ENCODE results near the gene RPS2.
"Not testable (repeated sequence)": the region's sequence is repeated elsewhere in the genome, so short reads cannot be mapped to it uniquely, and the experiment has no call there.

The RPS2 gene

DNA sequence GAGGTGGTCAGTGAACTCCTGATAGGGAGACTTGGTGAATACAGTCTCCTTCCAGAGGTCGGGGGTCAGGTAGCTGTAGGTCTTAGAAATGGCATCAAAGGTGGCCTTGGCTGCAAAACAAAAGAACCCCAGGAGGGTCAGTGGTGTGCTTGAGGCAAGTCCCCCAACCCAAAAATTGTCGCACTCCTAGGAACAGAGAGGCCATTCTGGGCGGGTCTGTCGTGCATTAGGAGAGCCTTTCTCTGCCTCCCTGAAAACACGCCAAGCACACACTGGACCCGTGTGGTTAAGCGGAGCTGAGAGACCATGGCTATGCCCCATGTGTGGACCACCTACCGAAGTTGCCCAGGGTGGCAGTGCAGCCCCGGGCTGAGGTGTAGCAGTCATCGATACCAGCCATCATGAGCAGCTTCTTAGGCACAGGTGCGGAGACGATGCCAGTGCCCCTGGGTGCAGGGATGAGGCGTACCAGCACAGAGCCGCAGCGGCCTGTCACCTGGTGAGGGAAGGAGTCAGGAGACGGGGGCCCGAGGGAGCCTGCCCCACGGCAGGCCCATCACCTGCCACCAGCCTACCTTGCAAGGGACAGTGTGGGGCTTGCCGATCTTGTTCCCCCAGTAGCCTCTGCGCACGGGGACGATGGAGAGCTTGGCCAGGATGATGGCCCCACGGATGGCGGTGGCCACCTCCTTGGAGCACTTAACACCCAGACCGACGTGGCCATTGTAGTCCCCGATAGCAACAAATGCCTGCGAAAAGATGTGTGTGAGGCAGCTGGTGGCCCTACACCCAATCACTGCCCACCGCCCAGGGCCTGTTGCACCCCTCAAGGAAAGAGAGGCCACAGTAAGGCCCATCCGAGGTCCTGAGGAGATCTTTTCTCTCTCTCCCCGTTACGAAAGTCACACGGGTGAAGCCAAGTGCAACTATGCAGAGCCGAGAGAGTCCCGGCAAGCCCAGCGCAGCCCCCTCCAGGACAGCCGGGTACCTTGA lies 2.2 kb downstream of the RPS2 start:
- not testable (repeated sequence) for DNase-seq

DNA sequence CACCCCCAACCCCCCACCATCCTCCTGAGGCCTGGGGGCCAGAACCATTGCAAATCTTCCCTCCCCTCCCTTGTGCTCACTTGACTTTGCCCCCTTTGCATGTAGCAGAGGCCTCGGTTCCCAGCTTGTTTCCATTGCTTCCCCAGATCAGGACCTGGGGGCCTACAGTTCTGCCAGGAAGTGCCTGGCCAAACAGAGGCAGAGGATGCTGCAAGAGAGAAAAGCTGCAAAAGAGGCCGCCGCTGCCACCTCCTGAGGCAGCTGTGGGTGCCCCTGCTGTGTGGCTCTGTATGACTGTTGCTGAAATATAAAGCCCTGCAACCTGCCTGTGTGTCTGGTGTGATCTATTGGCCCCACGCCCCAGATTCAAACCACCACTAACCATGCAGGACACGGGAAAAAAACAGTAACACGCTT lies 3.0 kb downstream of the RPS2 start:
- no peak for DNase-seq

DNA sequence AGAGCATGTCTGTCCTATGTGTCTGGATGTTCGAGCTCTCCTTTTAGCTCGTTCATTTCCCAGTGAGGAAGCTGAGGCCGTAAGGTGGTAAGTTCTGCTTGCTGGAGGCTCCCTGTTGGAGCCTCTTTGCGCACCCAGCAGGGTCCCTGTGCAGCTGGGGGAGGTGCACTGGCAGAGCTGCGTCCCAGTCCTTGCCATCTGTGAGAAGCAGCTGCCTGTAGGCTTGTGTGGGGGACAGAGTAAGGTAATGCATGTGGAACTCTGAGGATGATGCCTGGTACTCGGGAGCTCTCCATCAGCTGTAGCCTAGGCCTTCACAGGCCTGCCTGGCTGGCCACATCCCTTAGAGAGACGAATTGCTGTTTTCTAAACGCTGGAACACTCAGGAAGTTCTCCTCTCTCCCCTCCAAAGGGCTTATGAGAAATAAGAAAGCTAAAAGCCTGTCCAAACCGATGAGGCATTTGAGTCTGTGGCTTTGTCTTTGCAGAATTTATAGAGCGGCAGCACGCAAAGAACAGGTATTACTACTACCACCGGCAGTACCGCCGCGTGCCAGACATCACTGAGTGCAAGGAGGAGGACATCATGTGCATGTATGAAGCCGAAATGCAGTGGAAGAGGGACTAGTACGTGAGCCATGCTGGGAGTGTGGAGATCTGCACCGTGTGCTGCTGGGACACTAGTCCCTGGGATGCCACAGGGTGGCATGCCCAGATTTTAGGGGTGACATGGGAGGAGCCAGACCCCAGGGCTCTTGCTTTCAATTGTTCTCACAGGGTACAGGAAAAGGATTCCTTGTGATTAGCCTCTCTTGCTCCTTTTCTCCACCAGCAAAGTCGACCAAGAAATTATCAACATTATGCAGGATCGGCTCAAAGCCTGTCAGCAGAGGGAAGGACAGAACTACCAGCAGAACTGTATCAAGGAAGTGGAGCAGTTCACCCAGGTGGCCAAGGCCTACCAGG lies 3.7 kb downstream of the RPS2 start:
- peak; percentile 34 for DNase-seq

DNA sequence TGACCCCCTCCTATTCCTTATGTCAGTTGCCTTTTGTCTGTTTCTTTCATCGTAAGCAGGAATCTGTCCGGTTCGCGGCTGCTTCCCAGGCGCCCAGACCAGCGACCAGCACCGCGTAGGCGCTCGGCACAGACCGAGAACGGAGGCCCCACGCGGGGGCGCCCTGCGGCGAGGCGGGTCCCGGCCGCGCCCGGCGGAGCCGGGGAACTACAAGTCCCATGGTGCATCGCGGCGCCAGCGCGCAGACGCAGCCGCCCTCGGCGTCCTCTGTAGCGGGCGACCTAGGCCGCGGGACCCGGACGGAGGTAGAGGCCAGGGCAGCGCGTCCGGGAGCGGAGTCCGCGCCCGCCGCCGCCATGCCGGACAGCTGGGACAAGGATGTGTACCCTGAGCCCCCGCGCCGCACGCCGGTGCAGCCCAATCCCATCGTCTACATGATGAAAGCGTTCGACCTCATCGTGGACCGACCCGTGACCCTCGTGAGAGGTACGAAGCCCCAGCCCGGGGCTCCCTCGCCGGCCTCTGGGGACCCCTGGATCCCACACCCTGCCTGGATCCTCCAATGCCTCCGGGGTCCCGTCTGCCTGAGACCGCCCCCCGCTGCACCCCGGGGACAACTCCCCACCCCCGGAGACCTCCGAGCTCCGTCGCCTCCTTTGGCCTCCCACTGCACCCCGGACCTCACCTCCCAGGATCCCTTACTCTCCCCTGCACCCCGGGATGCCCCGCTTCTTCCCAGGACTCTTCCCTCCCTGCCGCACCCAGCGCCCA lies 5.2 kb downstream of the RPS2 start, which contains the start of gene NDUFB10:
Gene NDUFB10, plus strand, starts transcription at position 270 of the 771 bp plus-strand sequence. Its CDS starts 87 bp downstream, at position 357.
- DNase-seq: peak; percentile 92

DNA sequence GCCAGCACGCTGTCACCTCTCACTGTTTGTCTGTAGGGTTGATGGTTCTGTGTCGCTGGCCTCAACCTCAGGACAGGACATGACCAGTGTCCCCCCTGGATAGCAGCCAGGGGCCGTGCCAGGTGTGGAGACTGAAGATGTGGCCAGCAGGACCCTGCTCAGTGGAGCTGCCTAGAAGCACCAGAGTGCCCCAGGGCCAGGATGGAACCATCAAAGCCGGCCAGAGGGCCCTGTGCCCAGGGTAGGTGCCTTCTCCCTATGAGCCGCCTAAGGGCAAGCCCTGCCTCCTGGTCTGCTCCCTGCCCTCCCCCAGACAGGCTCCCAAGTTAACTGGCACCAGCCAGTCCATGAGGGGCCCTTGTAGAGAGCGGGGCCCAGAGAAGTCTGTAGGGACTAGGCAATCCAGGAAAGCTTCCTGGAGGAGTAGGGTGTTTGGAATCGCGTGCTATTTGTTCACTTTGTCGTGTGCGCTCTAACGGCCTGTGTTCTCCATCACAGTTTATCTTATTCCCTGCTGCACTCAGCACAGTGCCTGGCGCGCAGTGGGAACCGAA lies 5.8 kb downstream of the RPS2 start:
- peak; percentile 42 for DNase-seq

DNA sequence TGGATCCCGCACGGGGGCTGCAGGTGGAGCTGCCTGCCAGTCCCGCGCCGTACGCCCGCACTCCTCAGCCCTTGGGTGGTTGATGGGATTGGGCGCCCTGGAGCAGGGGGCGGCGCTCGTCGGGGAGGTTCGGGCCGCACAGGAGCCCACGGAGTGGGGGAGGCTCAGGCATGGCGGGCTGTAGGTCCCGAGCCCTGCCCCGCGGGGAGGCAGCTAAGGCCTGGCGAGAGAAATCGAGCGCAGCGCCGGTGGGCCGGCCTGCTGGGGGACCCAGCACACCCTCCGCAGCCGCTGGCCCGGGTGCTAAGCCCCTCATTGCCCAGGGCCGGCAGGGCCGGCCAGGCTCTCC lies 6.5 kb downstream of the RPS2 start:
- peak; percentile 20 for DNase-seq

DNA sequence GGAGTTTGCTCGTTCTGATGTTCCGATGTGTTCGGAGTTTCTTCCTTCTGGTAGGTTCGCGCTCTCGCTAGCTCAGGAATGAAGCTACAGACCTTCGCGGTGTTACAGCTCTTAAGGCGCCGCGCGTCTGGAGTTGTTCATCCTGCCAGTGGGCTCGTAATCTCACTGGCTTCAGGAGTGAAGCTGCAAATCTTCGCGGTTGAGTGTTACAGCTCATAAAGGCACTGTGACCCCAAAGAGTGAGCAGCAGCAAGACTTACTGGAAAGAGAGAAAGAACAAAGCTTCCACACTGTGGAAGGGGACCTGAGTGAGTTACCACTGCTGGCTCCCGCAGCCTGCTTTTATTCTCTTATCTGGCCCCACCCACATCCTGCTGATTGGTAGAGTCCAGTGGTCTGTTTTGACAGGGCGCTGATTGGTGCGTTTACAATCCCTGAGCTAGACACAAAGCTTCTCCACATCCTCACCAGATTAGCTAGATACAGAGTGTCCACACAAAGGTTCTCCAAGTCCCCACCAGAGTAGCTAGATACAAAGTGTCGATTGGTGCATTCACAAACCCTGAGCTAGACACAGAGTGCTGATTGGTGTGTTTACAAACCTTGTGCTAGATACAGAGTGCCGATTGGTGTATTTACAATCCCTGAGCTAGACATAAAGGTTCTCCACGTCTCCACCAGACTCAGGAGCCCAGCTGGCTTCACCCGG lies 7.0 kb downstream of the RPS2 start:
- DNase-seq: not testable (repeated sequence)

DNA sequence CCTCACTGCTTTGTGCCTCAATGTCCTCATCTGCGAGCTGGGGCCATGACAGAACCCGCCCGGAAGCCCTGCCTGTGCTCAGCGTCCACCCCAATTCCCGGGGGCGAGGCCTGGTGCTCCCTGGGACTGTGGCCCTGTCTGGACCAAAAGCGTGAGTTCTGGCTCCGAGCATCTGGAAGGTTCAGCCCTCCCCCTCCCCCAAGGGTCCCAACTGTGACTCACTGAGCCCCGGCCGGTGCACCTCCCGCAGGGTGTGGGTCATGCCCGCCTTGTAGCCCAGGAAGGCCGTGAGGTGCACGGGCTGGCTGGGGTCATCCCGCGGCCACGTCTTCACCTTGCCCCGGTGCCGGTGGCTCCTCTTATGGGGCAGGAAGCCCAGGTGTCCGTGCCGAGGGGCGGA lies 10.9 kb downstream of the RPS2 start:
- DNase-seq: peak; percentile 18

DNA sequence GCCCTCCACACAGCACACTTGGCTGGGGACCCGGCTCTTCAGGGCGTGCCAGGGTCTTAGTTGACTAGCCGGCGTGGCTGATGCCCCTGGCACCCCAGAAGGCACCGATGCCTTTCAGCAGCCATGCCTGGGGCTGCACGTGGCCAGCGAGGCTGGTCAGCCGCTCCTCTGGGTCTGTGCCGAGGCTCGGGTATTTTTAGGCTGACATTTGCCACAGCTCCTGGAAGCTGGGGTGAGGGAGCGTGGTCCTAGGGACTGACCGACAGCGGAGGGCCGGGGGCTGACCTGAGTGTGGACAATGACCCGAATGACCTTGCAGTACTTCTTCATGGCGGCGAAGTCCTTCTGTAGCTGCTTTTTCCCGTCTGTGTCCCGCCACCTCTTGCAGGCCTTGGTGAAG lies 14.1 kb downstream of the RPS2 start:
- peak; percentile 17 for DNase-seq

DNA sequence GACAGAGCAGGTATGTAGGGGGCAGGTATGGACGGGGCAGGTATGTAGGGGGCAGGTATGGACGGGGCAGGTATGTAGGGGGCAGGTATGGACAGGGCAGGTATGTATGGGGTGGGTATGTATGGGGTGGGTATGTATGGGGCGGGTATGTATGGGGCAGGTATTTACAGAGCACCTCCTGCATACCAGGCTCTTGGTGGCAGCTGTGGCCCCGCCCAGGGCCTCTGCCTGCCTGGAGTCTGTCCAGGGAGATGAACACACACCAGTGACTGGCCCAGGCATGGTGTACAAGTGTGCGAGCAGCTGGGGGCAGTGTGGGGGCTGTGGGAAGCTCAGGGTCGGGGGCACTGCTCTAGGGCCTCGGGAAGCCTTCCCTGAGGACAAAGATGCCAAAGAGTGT lies 14.6 kb downstream of the RPS2 start:
- DNase-seq: peak; percentile 18

DNA sequence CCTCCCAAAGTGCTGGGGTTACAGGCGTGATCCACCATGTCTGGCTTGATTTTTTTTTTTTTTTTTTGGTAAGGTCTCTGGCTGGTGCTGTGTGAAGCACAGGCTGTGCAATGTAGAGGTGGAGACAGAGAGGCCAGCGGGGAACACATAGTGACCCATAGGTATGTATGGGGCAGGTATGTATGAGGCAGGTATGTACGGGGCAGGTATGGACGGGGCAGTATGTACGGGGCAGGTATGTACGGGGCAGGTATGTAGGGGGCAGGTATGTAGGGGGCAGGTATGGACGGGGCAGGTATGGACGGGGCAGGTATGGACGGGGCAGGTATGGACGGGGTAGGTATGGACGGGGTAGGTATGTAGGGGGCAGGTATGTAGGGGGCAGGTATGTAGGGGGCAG lies 15.1 kb downstream of the RPS2 start:
- no peak for DNase-seq

DNA sequence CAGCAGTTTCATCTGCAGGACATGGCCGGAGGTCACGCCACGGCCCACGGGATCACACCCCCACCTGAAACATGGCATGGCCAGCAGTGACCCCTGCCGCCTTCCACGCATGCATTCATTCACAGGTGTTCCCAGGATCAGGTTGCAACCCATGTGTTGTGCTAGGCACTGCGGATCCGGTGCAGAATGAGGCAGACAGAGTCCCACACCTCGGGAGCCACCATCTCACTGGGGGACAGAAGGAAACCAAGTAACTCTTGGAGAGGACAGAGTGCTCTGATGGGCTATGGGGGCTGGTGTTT lies 17.3 kb downstream of the RPS2 start:
- DNase-seq: no peak

DNA sequence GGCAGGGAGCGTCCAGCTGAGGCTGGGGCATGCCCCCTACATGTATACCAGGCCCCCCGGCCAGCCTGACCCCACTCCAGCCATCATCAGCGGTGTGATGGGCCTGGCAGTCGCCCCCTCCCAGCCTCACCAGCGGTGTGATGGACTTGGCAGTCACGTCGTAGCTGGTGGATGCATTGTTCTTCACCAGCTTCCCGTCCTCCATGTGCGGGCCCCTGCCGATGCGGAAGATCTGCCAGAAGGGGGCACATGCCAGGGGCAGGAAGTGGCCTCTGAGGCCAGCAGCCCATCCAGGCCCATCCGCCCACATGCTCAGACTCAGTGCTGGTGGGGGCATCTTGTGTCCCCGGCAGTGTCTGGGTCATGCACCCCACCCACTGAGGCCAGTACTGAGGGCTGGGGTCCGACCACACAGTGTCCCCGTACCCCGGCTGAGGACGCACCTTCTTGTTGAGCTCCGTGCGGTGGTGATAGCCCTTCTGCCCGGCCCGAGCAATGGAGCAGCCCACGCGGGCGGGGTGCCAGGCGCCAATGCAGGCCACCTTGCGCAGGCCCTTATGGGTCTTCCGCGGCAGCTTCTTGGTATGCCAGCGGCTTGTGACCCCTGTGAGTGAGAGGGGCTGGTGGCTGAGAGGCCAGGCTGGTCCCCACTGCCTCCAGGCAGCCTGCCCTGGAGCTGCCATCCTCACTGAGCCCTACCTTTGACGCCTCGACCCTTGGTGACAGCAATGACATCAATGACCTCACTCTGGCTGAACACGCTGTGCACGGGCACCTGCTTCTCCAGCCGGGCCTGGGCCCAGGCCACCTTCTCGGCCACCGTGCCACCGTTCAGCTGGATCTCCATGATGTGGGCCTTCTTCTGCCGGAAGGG lies 17.9 kb downstream of the RPS2 start:
- no peak for DNase-seq

DNA sequence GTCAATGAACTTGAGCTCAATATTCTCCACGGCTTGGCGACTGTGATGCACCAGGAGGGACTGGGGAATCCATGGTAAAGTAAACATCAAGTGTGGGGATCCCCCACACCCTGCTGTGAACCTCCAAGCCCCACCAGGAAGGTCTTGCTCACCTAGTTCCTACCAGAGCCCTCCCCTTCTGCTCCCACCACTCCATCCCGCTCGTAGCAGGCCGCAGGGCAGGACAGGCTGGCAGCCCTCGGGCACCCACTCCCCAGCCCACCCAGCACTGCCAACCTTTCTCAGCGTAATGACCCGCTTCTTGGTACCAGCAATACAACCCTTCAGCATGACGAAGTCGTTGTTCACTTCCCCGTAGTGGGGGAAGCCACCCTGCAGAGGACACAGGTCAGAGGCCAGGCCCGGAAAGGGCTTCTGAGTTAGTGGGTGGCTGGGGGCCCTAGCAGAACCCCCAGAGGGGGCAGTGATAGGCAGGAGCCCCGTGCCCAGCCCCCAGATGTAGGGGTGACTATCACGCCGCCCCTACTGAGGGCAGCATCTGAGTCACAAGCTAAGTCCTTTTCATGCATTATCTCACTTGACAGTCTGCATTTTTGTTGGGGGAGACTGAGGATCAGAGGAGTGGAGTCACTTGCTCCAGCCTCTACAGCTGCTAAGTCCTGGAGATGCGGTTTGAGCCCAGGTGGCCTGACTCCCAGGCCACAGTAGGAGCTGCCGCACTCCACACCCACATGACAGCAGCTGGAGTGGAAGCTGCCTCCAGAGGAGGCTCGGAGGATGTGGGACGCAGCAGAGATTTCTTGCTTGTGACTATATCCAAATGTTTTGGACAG lies 18.9 kb downstream of the RPS2 start:
- DNase-seq: no peak

DNA sequence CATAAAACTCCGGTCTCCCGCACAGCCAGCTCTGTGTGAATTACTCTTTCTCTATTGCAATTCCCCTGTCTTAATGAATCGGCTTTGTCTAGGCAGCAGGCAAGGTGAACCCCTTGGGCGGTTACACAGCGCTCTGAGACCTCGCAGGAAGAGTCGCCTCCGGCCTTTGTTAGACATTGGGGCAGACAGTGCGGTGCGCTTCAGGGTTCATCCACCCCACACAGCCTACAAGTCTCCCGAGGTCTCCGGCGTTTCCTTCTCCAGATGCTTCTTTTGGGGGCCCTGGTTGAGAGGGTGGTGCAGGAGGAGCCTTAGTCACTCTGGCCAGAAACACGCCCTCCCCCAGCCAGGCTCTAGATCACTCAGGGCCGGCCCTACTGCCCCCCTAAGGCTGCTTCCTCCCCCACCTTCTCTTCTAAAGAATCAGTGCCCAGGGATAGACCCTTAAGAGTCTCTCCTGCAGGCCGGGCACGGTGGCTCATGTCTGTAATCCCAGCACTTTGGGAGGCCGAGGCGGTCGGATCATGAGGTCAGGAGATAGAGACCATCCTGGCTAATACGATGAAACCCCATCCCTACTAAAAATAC lies 19.9 kb downstream of the RPS2 start:
- DNase-seq: no peak

DNA sequence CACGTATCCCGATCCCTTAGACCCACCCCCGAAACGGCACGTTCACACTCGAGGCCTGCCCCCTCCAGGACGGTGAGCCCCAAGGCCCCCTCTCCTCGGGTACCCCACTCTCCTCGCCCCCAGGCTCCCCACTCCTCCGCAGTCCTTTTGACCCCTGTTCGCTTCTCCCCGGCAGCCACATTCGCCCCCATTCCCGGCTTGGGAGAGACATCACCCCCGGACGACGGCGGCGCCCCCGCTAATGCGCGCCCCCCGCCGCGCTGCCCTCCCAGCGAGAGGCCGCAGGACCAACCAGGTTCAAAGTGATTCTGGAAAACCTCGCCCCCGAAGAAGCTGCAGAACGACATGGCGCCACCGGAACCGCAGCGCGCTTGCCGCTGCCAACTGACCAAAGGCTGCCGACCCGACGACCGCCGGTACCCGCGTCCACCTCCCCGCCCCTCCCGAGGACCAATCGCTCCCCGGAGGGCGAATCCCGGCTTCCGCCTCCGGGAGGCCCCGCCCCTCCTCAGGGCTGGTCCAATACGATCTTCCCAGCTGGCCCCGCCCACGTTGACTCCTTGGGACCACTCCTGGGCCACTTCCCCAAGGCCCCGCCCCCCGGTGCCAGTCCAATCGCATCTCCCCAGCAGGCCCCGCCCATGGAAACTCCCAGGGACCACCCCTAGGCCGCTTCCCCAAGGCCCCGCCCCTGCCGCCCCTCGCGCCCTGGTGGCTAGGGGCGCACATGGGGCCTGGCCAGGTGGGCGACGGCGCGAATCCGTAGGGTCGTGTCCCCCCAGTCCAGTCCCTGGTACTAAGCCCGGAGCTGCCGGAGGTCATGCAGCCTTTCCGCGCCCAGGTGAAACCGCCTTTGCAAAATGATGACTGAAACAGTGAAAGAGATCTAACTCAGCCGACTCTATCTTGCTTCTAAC lies 21.6 kb downstream of the RPS2 start, which contains the start of gene MSRB1:
Gene MSRB1, minus strand, starts transcription at position 390 of the 917 bp plus-strand sequence. Its CDS starts 43 bp downstream, at position 347.
- DNase-seq: peak; percentile 99

DNA sequence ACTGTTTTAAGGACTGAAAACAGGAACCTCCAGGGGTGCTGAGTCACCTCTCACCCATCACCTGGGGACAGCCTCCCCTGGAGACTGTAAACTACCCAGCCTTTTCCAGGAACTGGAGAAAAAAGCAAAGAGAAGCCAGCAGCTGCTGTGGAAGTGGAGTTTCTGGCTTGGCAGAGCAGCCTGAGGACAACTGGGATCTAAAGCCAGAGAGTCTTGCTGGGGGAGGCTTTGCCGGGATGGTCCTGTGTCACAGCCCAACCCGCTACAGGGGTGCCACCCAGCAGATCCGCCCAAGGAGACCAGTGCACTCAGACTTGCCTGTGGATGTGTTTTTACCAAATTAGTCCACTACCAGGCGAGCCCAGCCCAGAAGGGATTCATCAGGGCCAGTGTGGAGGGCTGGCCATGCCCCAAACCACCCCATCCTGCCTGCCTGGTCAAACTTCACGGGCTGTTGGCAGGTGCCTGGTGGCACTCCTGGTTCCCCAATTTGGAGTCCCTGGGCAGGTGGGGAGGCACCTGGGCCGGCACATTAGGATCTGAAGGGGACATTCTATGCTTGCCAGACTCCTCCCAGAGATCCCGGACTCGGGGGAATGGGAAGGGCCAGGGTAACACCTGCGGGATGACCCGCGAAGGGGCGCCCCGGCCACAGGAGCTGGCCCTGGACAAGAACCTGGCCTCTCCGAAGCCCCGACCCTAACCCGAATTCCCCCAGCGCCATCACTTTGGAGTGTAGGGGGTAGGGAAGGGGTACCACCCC lies 22.4 kb downstream of the RPS2 start:
- DNase-seq: peak; percentile 30

Data from right hindlimb (tissue), 1 donor.